Left cardiac atrium (tissue), 4 donors: ENCODE results near the gene MICALL2. TPM values are rescaled to one million over a fixed set of nuclear protein-coding genes. Genes with fewer than 3 reads are reported as not detected.

Experiments
- ATAC-seq, 2 donors: fragments of 200-7000 bp; cut with Tn5 transposase; one replicate each; pipeline ENCODE4 v1.9.1; 2020; ENCODE audit warnings: mild to moderate bottlenecking in 2 of 2, moderate library complexity in 2 of 2
- DNase-seq: peaks from one replicate; pipeline ENCODE4 v3.0.0-alpha.2; 2020
- intact Hi-C, 2 donors: fragments of 100-400 bp; cut with DNase I; formaldehyde crosslinking; loops; one replicate each; pipeline versions ENCODE4 v1.14.1 to v1.15.1; 2022 to 2023
- total RNA-seq, 2 donors: library from RNA; stranded (reverse); fragmentation: NEBNext Ultra II Directional; extraction: Animal tissue kit (Norgen Biotek cat#: 25700); gene quantifications; one replicate each; pipeline ENCODE4 v1.2.1, GENCODE V29; 2021
- donor health status: DM: no; HTN: yes; CAD: no.
- donor health status: DM: no; HTN: yes; CAD: no; lungs with severe emphysema.
- donor health status: DM: yes; HTN: yes; CAD: no.
- donor health status: Dilated cardiomyopathy.

The MICALL2 gene
- total RNA-seq, 2 donors from 2014 or later: 9.9 to 21.8 TPM

GRCh38 chr7:1408466-1408865 is 50.8 kb downstream of the MICALL2 start:
- ATAC-seq (no peak), DNase-seq (no peak)
- intact Hi-C loops: no loop called here

- no peak for DNase-seq
- intact Hi-C loops: no loop called here
- no peak for ATAC-seq
These were observed 51.4 kb downstream of the MICALL2 start for GRCh38 chr7:1407892-1408291.

DNA sequence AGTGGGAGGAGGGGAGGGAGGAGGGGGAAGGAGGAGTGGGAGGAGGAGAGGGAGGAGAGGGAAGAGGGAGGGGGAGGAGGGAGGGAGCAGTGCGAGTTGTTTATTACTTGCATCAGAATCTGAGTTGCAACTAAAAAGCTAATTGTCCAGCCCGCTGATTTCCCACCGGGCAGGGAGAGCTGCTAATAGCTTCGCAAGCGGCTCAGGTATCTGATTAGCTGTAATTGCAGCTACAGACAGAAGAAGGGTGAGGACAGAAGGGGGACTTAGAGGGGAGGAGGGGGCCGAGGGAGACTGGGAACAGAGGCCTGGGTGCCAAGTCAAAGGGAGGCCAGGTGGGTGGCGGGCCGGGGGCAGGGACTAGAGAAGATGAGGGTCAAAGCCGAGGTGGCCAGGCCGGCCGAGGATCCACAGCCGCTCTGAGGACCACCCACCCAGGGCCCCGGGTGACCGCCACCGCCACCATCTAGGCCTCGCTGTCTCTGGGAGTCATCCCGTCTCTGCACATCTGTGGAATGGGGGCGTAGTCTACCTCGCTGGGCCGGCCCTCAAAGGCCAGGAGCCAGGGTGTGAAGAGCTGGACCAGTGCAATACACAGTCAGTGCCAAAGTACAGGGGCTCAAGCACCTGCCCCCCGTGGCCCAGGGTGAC is 54.2 kb downstream of the MICALL2 start:
- ATAC-seq (no peak), DNase-seq (no peak)
- intact Hi-C loops: no loop called here

- intact Hi-C loops: no loop called here
- ATAC-seq (no peak), DNase-seq (no peak)
These were observed 54.8 kb downstream of the MICALL2 start for GRCh38 chr7:1404460-1404809.

DNA sequence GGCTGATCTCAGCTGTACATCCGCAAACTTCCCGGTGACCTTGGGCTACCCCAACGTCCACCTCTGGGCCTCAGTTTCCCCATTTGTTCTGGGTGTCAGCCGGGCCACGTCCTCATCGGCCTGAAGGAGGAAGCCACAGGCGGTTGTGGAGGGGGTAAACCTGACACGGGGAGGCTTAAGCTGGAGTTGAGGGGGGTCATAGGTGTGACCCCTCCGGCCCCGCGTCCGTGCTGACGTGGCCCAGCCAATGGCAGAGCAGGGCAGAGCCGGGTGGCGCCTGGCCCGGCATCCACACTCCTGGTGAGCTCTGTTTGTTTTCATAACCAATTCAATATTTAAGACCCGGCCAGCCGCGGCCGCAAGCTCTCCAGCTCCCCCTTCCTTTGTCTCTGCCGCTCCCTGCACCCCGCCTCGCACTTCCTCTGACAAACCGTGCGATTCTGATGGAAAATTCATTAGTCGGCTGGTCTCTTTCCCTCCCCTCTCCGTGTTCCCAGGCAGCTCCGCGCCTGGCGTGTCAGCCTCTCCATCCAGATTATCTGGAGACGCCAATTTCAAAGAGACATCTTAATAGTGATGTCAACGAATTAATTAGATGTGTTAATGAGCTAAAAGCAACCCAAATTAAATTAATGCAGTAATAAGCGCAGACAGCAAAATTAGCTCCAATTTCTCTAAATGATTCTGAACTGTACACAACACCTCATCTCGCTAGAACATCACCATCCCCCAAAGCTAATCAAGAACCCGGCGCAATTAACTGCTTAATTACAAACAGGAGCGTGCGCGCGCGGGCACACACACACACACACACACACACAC is 55.4 kb downstream of the MICALL2 start:
- no peak for DNase-seq
- ATAC-seq: peak in 1 of 2 donors; percentile 36
- intact Hi-C loops: no loop called here

GRCh38 chr7:1402791-1403637 is 56.3 kb downstream of the MICALL2 start:
- intact Hi-C loops: no loop called here
- no peak for DNase-seq
- no peak for ATAC-seq

DNA sequence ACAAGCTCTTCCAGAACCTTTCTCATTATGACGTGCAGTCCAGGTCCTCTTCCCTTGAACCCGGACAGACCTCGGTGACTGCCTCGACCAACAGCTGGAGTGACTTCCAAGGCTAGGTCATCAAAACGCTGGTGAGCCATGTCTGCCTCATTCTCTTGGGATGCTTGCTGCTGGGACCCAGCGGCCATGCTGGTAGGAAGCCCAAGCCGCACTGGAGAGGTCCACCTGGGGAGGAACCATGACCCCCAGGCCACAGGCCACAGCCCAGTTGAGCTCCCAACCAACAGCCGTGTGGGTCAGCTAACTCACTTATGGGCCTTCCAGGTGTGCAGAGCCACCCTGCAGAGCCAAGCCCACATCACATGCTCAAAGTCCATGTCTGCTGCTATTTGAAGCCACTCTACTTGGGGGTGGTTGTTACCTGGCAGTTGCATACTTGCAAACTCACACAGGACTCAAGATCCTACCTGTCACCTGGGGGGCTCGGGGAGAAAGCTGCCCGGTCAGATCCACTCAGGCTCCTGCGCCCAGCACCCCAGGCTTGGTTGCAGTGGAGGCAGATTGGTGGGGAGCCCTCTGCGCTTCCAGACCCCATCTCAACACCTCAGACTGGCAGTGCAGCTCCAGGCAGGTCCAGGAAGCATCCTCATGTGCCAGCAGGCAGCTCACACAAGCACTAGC is 57.0 kb downstream of the MICALL2 start:
- DNase-seq: no peak
- intact Hi-C loops: no loop called here
- ATAC-seq: no peak

DNA sequence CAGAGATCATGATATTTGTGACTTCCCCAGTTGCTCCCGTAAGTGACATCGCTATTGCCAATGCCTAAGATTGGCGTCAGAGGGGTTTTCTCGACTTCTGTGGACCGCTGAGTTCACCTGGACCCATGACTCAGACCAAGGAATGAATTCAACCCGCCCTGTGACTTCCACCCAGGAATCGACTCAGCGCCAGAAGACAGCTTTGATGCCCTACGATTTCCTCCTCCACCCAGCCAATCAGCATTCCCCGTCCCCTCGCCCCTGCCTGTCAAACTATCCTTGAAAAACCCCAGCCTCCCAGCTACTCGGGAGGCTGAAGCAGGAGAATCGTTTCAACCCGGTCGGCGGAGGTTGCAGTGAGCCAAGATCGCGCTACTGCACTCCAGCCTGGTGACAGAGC is 58.3 kb downstream of the MICALL2 start:
- intact Hi-C loops: no loop called here
- DNase-seq (no peak), ATAC-seq (no peak)

DNA sequence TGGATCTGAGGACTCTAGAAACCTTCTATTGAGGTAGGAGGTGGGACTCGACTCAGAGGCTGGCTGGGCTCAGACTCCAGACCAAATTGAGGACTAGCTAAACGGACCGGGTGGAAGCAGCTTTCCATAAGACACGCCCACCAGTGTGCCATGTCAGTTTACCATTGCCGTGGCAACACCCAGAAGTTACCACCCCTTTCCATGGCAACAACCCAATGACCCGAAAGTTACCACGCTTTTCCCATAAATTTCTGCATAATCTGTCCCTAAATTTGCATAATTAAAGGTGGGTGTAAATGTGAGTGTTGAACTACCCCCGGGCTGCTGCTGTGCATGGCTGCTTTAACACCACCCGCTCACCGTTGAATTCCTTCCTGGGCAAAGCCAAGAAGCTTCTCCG is 58.9 kb downstream of the MICALL2 start:
- DNase-seq (no peak), ATAC-seq (no peak)
- intact Hi-C loops: no loop called here

DNA sequence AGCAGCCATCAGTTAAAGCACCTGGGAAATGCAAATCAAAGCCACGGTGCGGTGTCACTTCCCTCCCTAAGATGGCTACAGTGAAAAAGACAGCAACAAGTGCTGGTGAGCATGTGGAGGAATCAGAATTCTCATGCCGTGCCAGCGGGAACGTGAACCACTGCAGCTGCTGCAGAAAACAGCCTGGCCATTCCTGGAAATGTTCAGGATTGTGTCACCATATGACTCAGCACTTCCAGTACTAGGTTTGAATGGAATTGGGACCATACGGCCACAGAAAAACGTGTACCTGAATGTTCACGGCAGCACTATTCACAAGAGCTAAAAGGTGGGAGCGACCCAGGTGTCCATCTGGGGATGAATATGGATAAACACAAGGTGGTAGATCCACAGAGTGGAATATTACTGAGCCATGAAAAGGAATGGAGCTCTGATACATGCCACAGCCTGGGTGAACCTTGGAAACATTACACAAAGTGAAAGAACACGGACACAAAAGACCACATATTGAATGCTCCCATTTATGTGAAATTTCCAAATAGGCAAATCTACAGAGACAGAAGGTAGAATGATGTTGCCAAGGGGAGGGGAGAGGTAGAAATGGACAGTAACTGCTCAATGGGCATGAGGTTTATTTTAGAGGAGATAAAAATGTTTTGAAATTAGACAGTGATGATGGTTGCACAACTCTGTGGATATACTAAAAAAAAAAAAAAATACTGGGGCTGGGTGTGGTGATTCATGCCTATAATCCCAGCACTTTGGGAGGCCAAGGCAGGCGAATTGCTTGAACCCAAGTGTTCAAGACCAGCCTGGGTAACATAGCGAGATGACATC is 61.6 kb downstream of the MICALL2 start:
- ATAC-seq (no peak), DNase-seq (no peak)
- intact Hi-C loops: no loop called here

DNA sequence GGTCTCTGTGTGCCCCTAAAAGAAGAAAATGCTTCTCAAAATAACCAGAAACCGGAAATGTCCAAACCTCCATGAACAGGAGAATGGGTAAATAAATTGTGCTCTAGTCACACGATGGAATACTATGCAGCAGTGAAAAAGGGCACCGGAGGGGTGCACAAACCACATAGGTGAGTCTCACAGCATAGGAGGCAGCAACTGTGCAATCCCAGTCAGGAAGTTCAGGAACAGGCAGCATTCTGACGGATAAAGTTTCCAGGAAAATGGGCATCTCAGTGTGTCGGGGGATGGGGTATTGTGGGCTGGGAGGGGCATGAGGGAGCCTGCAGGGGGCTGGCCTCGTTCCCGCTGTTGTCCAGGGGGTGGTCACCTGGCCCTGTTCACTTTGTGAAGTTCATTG is 63.1 kb downstream of the MICALL2 start:
- intact Hi-C loops: no loop called here
- DNase-seq: no peak

GRCh38 chr7:1395211-1396070 is 63.8 kb downstream of the MICALL2 start:
- ATAC-seq (no peak), DNase-seq (no peak)
- intact Hi-C loops: no loop called here

More for the DNA sequence above, 63.1 kb downstream of the MICALL2 start:
- ATAC-seq: no peak

- no peak for DNase-seq
These were observed 64.9 kb downstream of the MICALL2 start for GRCh38 chr7:1394371-1394770.

GRCh38 chr7:1393421-1393820 is 65.8 kb downstream of the MICALL2 start:
- ATAC-seq (no peak), DNase-seq (no peak)
- intact Hi-C loops: no loop called here

More at GRCh38 chr7:1394371-1394770, 64.9 kb downstream of the MICALL2 start:
- intact Hi-C loops: no loop called here
- no peak for ATAC-seq

DNA sequence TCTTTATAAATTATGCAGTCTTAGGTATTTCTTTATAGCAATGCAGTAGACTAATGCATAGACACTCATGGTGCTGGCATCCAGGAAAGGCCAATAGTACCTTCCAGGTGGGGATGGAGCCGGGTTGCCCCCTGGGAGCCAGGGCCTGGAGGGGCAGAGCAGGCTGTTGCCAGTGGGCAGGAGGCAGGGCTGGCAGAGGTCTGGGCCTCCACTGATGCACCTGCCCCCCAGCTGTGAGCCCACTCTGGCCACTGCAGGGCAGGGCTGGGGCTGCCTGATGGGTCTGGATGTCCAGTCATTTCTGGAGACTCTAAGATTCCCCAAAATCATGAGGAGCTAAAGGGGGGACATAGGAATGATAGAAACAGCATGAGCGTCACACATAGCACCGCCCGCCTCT is 66.7 kb downstream of the MICALL2 start:
- DNase-seq (no peak), ATAC-seq (no peak)

GRCh38 chr7:1391449-1391848 is 67.8 kb downstream of the MICALL2 start:
- no peak for DNase-seq
- ATAC-seq: no peak
- intact Hi-C loops: no loop called here

More for the DNA sequence above, 66.7 kb downstream of the MICALL2 start:
- intact Hi-C loops: no loop called here

GRCh38 chr7:1388703-1389335 is 70.5 kb downstream of the MICALL2 start:
- intact Hi-C loops: no loop called here
- no peak for DNase-seq
- ATAC-seq: no peak
